HG02943 (cell line): Measurements from ENCODE around the gene CCDC28B.
A peak's percentile ranks its signal among the peaks of the same experiment; 100 is the strongest.

ENCODE experiments used
- ATAC-seq: cut with Tn5 transposase; IDR thresholded peaks from one replicate; pipeline ENCODE4 v1.9.1; 2021; ENCODE audit warnings: mild to moderate bottlenecking, low read depth, moderate library complexity; ENCODE audit not compliant: unreplicated experiment

The CCDC28B gene

GRCh38 chr1:32249831-32250525 lies 49.6 kb downstream of the CCDC28B start:
- ATAC-seq: peak; percentile 61

- ATAC-seq: no peak
Measured at GRCh38 chr1:32250893-32251716, 50.7 kb downstream of the CCDC28B start, which contains the start of gene LCK. TSS of gene LCK (plus strand) at chr1:32251265. CDS start at chr1:32274330, 23,065 bp downstream.
